K562 (cell line): ENCODE data around the gene ETV4. TPM values are rescaled to one million over a fixed set of nuclear protein-coding genes. Genes with fewer than 3 reads are reported as not detected.
A peak's percentile ranks its signal among the peaks of the same experiment; 100 is the strongest.

Experiments used
- ATAC-seq: fragments of 200-7000 bp; cut with Tn5 transposase; 3 replicates; pipeline ENCODE4 v1.9.1; 2020; ENCODE audit warnings: moderate library complexity
- BruUV-seq: library from RNA; stranded (reverse); fragments of 400-500 nt; replicated peaks from 2 replicates; lab custom pipeline; 2021; lab: Mats Ljungman, UMichigan
- CTCF ChIA-PET: fragments of 300-600 bp; formaldehyde crosslinking; extraction: SDS; loops from one replicate; lab custom pipeline; 2021; ENCODE audit warnings: low intra/inter-chr PET ratio; lab: Yijun Ruan, JAX
- POLR2A ChIA-PET: fragments of 300-600, 350-650 bp; sonication (Branson Sonifier 250); formaldehyde crosslinking; extraction: SDS; loops from one replicate; lab custom pipeline; 2021; ENCODE audit warnings: antibody characterized with exemption, inconsistent platforms; lab: Yijun Ruan, JAX
- DNase-seq, 4 experiments: peaks; one replicate each; pipeline versions ENCODE4 v3.0.0 to v3.0.0-alpha.2; 2011 to 2018; ENCODE audit warnings: low spot score in 3 of 4, mixed read lengths in 3 of 4; ENCODE audit errors: extremely low read depth in 1 of 4
- FAIRE-seq: peaks from 2 replicates; lab custom pipeline; 2011; peaks lifted over from hg19 to GRCh38; lab: Jason Lieb, UNC
- H2AFZ ChIP-seq: 2 replicates; pipeline ENCODE4 v1.6.0; 2011; ENCODE audit warnings: low read depth, low read length, control low read depth, inconsistent platforms
- H3K27ac ChIP-seq: fragments of 200-600 bp; 3 replicates; pipeline ENCODE4 v1.8.0; 2011; ENCODE audit warnings: low read depth, mild to moderate bottlenecking, control low read depth, inconsistent platforms, low read length, moderate library complexity, mixed read lengths; ENCODE audit errors: extremely low read depth
- H3K27me3 ChIP-seq, 2 experiments: fragments of 300-600 bp in 1 of 2; 2 replicates in 1 of 2; 3 replicates in 1 of 2; pipeline versions ENCODE4 v1.6.0 to v1.8.0; 2011; ENCODE audit warnings: inconsistent platforms in 2 of 2, low read length in 2 of 2, mild to moderate bottlenecking in 1 of 2, mixed read lengths in 1 of 2, moderate library complexity in 1 of 2; ENCODE audit not compliant: control insufficient read depth in 2 of 2, insufficient read depth in 2 of 2
- H3K36me3 ChIP-seq: fragments of 300-600 bp; 3 replicates; pipeline ENCODE4 v1.8.0; 2011; ENCODE audit warnings: mild to moderate bottlenecking, low read length, inconsistent platforms; ENCODE audit not compliant: control insufficient read depth, insufficient read depth
- H3K4me1 ChIP-seq, 2 experiments: fragments of 200-600 bp in 1 of 2; replicated peaks in 1 of 2; 2 replicates in 1 of 2; 3 replicates in 1 of 2; pipeline versions ENCODE4 v1.5.1 to v1.8.0; 2011; ENCODE audit warnings: inconsistent platforms in 2 of 2, low read length in 2 of 2, mild to moderate bottlenecking in 1 of 2, mixed read lengths in 1 of 2, moderate library complexity in 1 of 2; ENCODE audit not compliant: control insufficient read depth in 2 of 2, insufficient read depth in 2 of 2
- H3K4me2 ChIP-seq: 2 replicates; pipeline ENCODE4 v1.6.1; 2011; ENCODE audit warnings: low read length, control low read depth, inconsistent platforms, mixed read lengths; ENCODE audit not compliant: insufficient read depth
- H3K4me3 ChIP-seq: fragments of 200-600 bp; sonication (generic), shearing (Covaris generic); 2 replicates; pipeline ENCODE4 v1.5.1; 2016; ENCODE audit warnings: control low read depth, inconsistent platforms
- H3K79me2 ChIP-seq: fragments of 200-600 bp; 3 replicates; pipeline ENCODE4 v1.8.0; 2011; ENCODE audit warnings: low read length, inconsistent platforms; ENCODE audit not compliant: control insufficient read depth, insufficient read depth
- H3K9ac ChIP-seq, 2 experiments: 2 replicates each; pipeline versions ENCODE4 v1.6.0 to v1.6.1; 2011; ENCODE audit warnings: low read depth in 2 of 2, low read length in 2 of 2, control low read depth in 1 of 2, inconsistent platforms in 1 of 2, mild to moderate bottlenecking in 1 of 2, mixed read lengths in 1 of 2; ENCODE audit not compliant: insufficient read depth in 1 of 2
- H3K9me1 ChIP-seq: one replicate; pipeline ENCODE4 v1.6.0; 2011; ENCODE audit warnings: inconsistent platforms, mild to moderate bottlenecking, low read length, moderate library complexity; ENCODE audit not compliant: control insufficient read depth, insufficient read depth
- H3K9me3 ChIP-seq: replicated peaks from 2 replicates; pipeline ENCODE4 v1.5.1; 2011; ENCODE audit warnings: low read depth, low read length, inconsistent platforms; ENCODE audit not compliant: control insufficient read depth, insufficient read depth
- H4K20me1 ChIP-seq: replicated peaks from 2 replicates; pipeline ENCODE4 v1.6.1; 2011; ENCODE audit warnings: low read length, inconsistent platforms, mixed read lengths; ENCODE audit not compliant: control insufficient read depth, insufficient read depth
- BCOR ChIP-seq: fragments of 450-650 bp; IDR thresholded peaks from 2 replicates; pipeline ENCODE4 v1.6.1; 2016
- HLTF ChIP-seq: fragments of 450-650 bp; IDR thresholded peaks from 2 replicates; pipeline ENCODE4 v1.6.1; 2016
- KHSRP ChIP-seq: fragments of 450-650 bp; IDR thresholded peaks from 2 replicates; pipeline ENCODE4 v1.6.1; 2017
- MCM2 ChIP-seq: fragments of 450-650 bp; IDR thresholded peaks from 2 replicates; pipeline ENCODE4 v1.6.1; 2017; ENCODE audit warnings: low read depth, mild to moderate bottlenecking
- SPI1 ChIP-seq: IDR thresholded peaks from 2 replicates; pipeline ENCODE4 v1.6.1; 2011; ENCODE audit warnings: low read depth, low read length, control low read depth, borderline replicate concordance
- ZBTB1 ChIP-seq: sonication (generic); formaldehyde crosslinking; IDR thresholded peaks from 2 replicates; pipeline ENCODE4 v1.8.1; 2023; ENCODE audit warnings: missing genetic modification reagents, low read depth, mild to moderate bottlenecking, borderline replicate concordance
- WGBS: fragments of 100-300 bp; shearing (Covaris generic); methylation state at CpG from one replicate; pipeline ENCODE4 v1.1.6; 2016; ENCODE audit warnings: low coverage, mixed read lengths; ENCODE audit not compliant: insufficient coverage; ENCODE audit errors: missing lambda C conversion rate; 5-methylcytosine and 5-hydroxymethylcytosine counted together
- in situ Hi-C: fragments of 300-500 bp; cut with MboI; formaldehyde crosslinking; loops from 4 replicates; pipeline ENCODE4 v1.15.0; 2018; ENCODE audit warnings: inconsistent platforms, mixed read lengths
- intact Hi-C: fragments of 100-400 bp; cut with micrococcal nuclease; formaldehyde crosslinking; loops from 2 replicates; pipeline ENCODE4 v1.14.2; 2022
- polyA plus RNA-seq, 8 experiments: library from polyadenylated mRNA; depleted of rRNA in 4 of 8; stranded (reverse) in 5 of 8; unstranded in 3 of 8; fragments of >200 nt; fragmentation: Nextera tagmentation in 2 of 8; fragmentation: Illumina TruSeq in 1 of 8; extraction: Ambion mirVana in 2 of 8; extraction: Trizol in 1 of 8; gene quantifications; 2 replicates each; pipeline versions ENCODE4 v1.2.1 to v1.2.3, GENCODE V29; 2011 to 2014; ENCODE audit warnings: inconsistent platforms in 1 of 8, missing spikeins in 1 of 8
- total RNA-seq, 7 experiments: library from RNA; depleted of rRNA in 6 of 7; stranded (reverse); fragments of >200 nt in 6 of 7; fragmentation: Illumina TruSeq in 2 of 7; extraction: Trizol in 2 of 7; gene quantifications; 2 replicates each; pipeline versions ENCODE4 v1.2.1 to v1.2.3, GENCODE V29; 2011 to 2021; ENCODE audit warnings: low replicate concordance in 1 of 7
- TF ChIP-seq, protein P1 (sequence below): sonication (generic); formaldehyde crosslinking; IDR thresholded peaks from 2 replicates; pipeline ENCODE4 v1.8.0; 2022; ENCODE audit warnings: mild to moderate bottlenecking, missing genetic modification reagents, borderline replicate concordance

The ETV4 gene
- total and polyA plus RNA-seq, 9 of the 15 experiments (the other 6 are each of a cell fraction or from before 2014, with no cell fraction given): 5.5 to 66.3 (median 28.2) TPM

DNA sequence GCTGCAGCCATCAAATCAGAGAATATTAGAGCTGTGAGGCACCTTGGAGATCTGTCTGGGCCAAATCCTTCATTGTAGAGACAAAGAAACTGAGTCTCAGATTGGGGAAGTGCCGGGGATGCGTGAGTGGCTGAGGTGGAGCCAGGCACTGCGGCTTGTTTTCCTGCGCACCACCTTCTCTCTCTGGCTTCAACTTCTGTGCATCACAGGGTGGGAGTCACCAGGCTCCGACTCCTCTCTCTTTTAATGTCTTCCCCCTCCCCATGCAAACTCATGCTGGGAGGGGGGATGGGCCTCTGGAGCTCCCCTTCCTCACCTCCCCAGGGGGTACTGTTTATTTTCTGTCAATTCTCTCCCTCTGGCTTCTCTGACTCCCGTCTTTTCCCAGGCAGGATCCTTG lies 8.7 kb upstream of the ETV4 start:
- Histone ChIP-seq H3K4me3 (no peak overlapping the region), H3K4me1 (peaks cover 21 to 32% of the 10 kb centered on the region in 2 experiments), H3K27me3 (no peaks in the 10 kb centered on the region), H3K9me3 (no peaks in the 10 kb centered on the region), H3K4me2 (no peak overlapping the region), H3K9me1 (no peaks in the 10 kb centered on the region), H3K36me3 (no peaks in the 10 kb centered on the region), H2AFZ (peak overlapping the region; percentile 35; the same call in 1 of the 2 replicates), H4K20me1 (no peaks in the 10 kb centered on the region), H3K79me2 (no peaks in the 10 kb centered on the region), H3K27ac (no peak overlapping the region), H3K9ac (peak overlapping the region in 1 of 2 experiments; percentile 37; a peak in 1 of 4 replicates)
- POLR2A ChIA-PET: interaction anchor here (1.5 kb wide), 1 partner anchor 15 kb away, joined by 4 read pairs; no protein-coding TSS in a partner anchor
- 70% methylated on average over 6 of the region's 6 CpGs for WGBS
- FAIRE-seq: no peak
- BruUV-seq: no TSS peak
- in situ Hi-C loops (no loop called here), intact Hi-C loops (no loop called here)
- ATAC-seq: no peak
- no peak for DNase-seq
- CTCF ChIA-PET: interaction anchor here (1.1 kb wide), 1 partner anchor 34 kb away, joined by 3 read pairs; no protein-coding TSS in a partner anchor
- no peak for TF ChIP-seq HLTF
- TF ChIP-seq MCM2: no peak
- no peak for TF ChIP-seq ZBTB1 (CRISPR knock-in tag)
- TF ChIP-seq SPI1: peak; percentile 70
- no peak for TF ChIP-seq BCOR
- no peak for TF ChIP-seq KHSRP
- TF ChIP-seq, protein P1, sequence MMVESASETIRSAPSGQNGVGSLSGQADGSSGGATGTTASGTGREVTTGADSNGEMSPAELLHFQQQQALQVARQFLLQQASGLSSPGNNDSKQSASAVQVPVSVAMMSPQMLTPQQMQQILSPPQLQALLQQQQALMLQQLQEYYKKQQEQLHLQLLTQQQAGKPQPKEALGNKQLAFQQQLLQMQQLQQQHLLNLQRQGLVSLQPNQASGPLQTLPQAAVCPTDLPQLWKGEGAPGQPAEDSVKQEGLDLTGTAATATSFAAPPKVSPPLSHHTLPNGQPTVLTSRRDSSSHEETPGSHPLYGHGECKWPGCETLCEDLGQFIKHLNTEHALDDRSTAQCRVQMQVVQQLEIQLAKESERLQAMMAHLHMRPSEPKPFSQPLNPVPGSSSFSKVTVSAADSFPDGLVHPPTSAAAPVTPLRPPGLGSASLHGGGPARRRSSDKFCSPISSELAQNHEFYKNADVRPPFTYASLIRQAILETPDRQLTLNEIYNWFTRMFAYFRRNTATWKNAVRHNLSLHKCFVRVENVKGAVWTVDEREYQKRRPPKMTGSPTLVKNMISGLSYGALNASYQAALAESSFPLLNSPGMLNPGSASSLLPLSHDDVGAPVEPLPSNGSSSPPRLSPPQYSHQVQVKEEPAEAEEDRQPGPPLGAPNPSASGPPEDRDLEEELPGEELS (CRISPR knock-in tag): no peak
